HCT116 (cell line): Measurements from ENCODE around the gene ORAI1. TPM values are rescaled to one million over a fixed set of nuclear protein-coding genes. Genes with fewer than 3 reads are reported as not detected.
A peak's percentile ranks its signal among the peaks of the same experiment; 100 is the strongest.

Source experiments
- ATAC-seq: fragments of 200-7000 bp; cut with Tn5 transposase; 2 replicates; pipeline ENCODE4 v1.9.1; 2020; ENCODE audit warnings: mild to moderate bottlenecking, moderate library complexity
- BruUV-seq: library from RNA; stranded (reverse); fragments of 400-500 nt; replicated peaks from 2 replicates; lab custom pipeline; 2021; lab: Mats Ljungman, UMichigan
- CTCF ChIA-PET: fragments of 300-600 bp; sonication (Branson Sonifier 250); formaldehyde crosslinking; loops from one replicate; lab custom pipeline; 2021; ENCODE audit warnings: antibody characterized with exemption; lab: Charles Lee
- POLR2A ChIA-PET: fragments of 300-600, 350-600 bp; sonication (Branson Sonifier 250); formaldehyde crosslinking; loops from one replicate; lab custom pipeline; 2021; ENCODE audit warnings: antibody characterized with exemption; lab: Charles Lee
- RAD21 ChIA-PET, 2 experiments: fragments of 300-600 bp; sonication (Branson Sonifier 250); formaldehyde crosslinking; loops; one replicate each; lab custom pipeline; 2023; ENCODE audit warnings: low total read pairs in 2 of 2; ENCODE audit not compliant: uncharacterized antibody in 2 of 2, unreplicated experiment in 2 of 2, low non-redundant PET in 1 of 2; lab: Charles Lee
- DNase-seq: peaks from one replicate; pipeline ENCODE4 v3.0.0-alpha.2; 2010; ENCODE audit warnings: low read depth, low spot score
- H2AFZ ChIP-seq: fragments of 200-600 bp; shearing (Covaris generic), sonication (generic); 2 replicates; pipeline ENCODE4 v1.6.1; 2017; ENCODE audit warnings: low read depth, mixed run types, mixed read lengths, antibody characterized with exemption, low read length; ENCODE audit not compliant: poor library complexity, severe bottlenecking
- H3K27ac ChIP-seq: 2 replicates; pipeline ENCODE4 v1.5.1; 2012; ENCODE audit warnings: low read depth, low read length
- H3K27me3 ChIP-seq: fragments of 200-600 bp; sonication (generic); 2 replicates; pipeline ENCODE4 v1.6.1; 2016; ENCODE audit warnings: mixed run types, low read length, mixed read lengths; ENCODE audit not compliant: insufficient read depth
- H3K36me3 ChIP-seq, 2 experiments: fragments of 200-500 bp in 1 of 2; fragments of 200-600 bp in 1 of 2; sonication (Bioruptor generic) in 1 of 2; sonication (generic) in 1 of 2; 2 replicates each; pipeline versions ENCODE4 v1.5.1 to v1.6.1; 2014 to 2016; ENCODE audit warnings: low read length in 2 of 2, inconsistent platforms in 1 of 2, mixed read lengths in 1 of 2, mixed run types in 1 of 2; ENCODE audit not compliant: insufficient read depth in 2 of 2, control insufficient read depth in 1 of 2
- H3K4me1 ChIP-seq, 2 experiments: fragments of 200-600 bp in 1 of 2; sonication (generic) in 1 of 2; 2 replicates each; pipeline versions ENCODE4 v1.5.1 to v1.6.1; 2012 to 2017; ENCODE audit warnings: low read length in 2 of 2, inconsistent platforms in 1 of 2, mild to moderate bottlenecking in 1 of 2, mixed read lengths in 1 of 2, mixed run types in 1 of 2, moderate library complexity in 1 of 2; ENCODE audit not compliant: insufficient read depth in 2 of 2, control insufficient read depth in 1 of 2
- H3K4me2 ChIP-seq: fragments of 200-600 bp; sonication (generic); 2 replicates; pipeline ENCODE4 v1.6.1; 2017; ENCODE audit warnings: mixed run types, low read length, mixed read lengths
- H3K4me3 ChIP-seq, 2 experiments: fragments of 200-600 bp in 1 of 2; sonication (generic) in 1 of 2; replicated peaks in 1 of 2; 2 replicates each; pipeline ENCODE4 v1.5.1; 2011 to 2016; ENCODE audit warnings: low read length in 2 of 2, control low read depth in 1 of 2, low read depth in 1 of 2, mild to moderate bottlenecking in 1 of 2, mixed read lengths in 1 of 2, mixed run types in 1 of 2
- H3K79me2 ChIP-seq: fragments of 200-600 bp; sonication (generic); 2 replicates; pipeline ENCODE4 v1.6.1; 2017; ENCODE audit warnings: mild to moderate bottlenecking, mixed run types, low read length, moderate library complexity, mixed read lengths; ENCODE audit not compliant: insufficient read depth
- H3K9ac ChIP-seq: fragments of 200-600 bp; sonication (generic); 2 replicates; pipeline ENCODE4 v1.6.1; 2016; ENCODE audit warnings: low read length, mixed read lengths
- H3K9me2 ChIP-seq: fragments of 200-600 bp; sonication (generic), shearing (Covaris generic); 2 replicates; pipeline ENCODE4 v1.6.1; 2017; ENCODE audit warnings: mixed run types, mild to moderate bottlenecking, moderate library complexity; ENCODE audit not compliant: insufficient read depth
- H3K9me3 ChIP-seq, 2 experiments: fragments of 200-500 bp in 1 of 2; fragments of 200-600 bp in 1 of 2; sonication (Bioruptor generic) in 1 of 2; sonication (generic) in 1 of 2; 2 replicates each; pipeline ENCODE4 v1.6.1; 2014 to 2017; ENCODE audit warnings: low read length in 2 of 2, mixed read lengths in 2 of 2, inconsistent platforms in 1 of 2, low read depth in 1 of 2, mild to moderate bottlenecking in 1 of 2, mixed run types in 1 of 2, moderate library complexity in 1 of 2; ENCODE audit not compliant: control insufficient read depth in 1 of 2, insufficient read depth in 1 of 2
- H4K20me1 ChIP-seq: fragments of 200-600 bp; sonication (generic), shearing (Covaris generic); 2 replicates; pipeline ENCODE4 v1.6.1; 2017; ENCODE audit warnings: mixed run types, mild to moderate bottlenecking, moderate library complexity; ENCODE audit not compliant: insufficient read depth
- CTCF ChIP-seq, 3 experiments: fragments of 200-600 bp in 1 of 3; sonication (generic) in 1 of 3; IDR thresholded peaks in 2 of 3; conservative IDR thresholded peaks in 1 of 3; 2 replicates each; pipeline ENCODE4 v1.5.1; 2012 to 2017; ENCODE audit warnings: low read depth in 2 of 3, low read length in 2 of 3, antibody characterized with exemption in 1 of 3, borderline replicate concordance in 1 of 3, control low read depth in 1 of 3, mild to moderate bottlenecking in 1 of 3, mixed read lengths in 1 of 3, mixed run types in 1 of 3, moderate library complexity in 1 of 3; ENCODE audit not compliant: insufficient read depth in 1 of 3
- POLR2AphosphoS5 ChIP-seq: IDR thresholded peaks from 2 replicates; pipeline ENCODE4 v1.6.1; 2011; ENCODE audit warnings: mild to moderate bottlenecking, low read depth, low read length, moderate library complexity
- RAD21 ChIP-seq: IDR thresholded peaks from 2 replicates; pipeline ENCODE4 v1.6.1; 2012; ENCODE audit warnings: low read depth, mild to moderate bottlenecking
- SRF ChIP-seq: IDR thresholded peaks from 2 replicates; pipeline ENCODE4 v1.6.1; 2012; ENCODE audit warnings: low read depth
- intact Hi-C: fragments of 100-400 bp; cut with micrococcal nuclease; formaldehyde crosslinking; loops from 2 replicates; pipeline ENCODE4 v1.10.0; 2022
- total RNA-seq: library from RNA; stranded (reverse); gene quantifications from one replicate; pipeline ENCODE4 v1.2.1, GENCODE V29; 2021; ENCODE audit not compliant: unreplicated experiment

The ORAI1 gene
- total RNA-seq, 1 experiment from 2014 or later, result 20.2 TPM

DNA sequence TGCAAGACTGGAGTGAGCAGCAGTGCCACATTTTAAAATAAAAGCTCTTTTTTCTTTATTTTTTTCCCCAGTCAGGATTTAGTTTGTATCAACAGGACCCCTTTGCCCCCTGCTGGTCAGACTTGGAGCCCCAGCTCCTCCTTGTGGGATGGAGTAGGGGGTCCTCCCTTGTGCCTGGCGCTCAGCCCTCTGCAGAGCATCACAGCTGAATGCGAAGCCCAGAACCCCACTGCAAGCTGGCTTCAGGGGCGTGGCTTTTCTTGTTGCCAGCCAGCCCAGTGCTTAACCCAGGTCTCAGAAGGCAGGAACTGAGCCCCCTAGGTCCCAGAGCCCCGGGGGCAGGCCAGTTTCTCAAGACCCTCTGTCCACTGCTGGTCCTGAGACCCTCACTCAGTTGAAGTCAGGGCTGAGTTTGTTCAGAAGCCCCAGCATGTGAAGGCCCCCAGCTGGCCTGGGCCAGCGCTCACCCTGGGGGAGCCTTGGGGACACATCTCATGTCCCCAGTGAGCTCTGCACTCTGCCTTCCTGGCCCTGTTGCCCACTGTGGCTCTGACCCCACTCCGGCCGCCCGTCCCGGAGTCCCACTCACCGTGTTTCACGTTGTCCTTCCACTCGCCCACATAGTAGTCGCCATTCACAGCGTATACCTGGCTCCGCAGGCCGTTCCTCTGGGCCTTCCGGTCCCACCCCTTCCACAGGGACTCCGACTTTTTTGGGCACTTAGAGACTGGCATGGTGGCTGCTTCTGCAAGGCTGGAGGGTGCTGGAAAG is 42.6 kb downstream of the ORAI1 start:
- intact Hi-C loops, result loop anchor here (1.0 kb wide), 1 partner anchor 117 kb away; no protein-coding TSS in a partner anchor
- no peak for ATAC-seq
- H2AFZ ChIP-seq, result no peak overlapping the region
- H3K79me2 ChIP-seq, result no peaks in the 10 kb centered on the region
- no peaks in the 10 kb centered on the region for H3K9me3 ChIP-seq
- H3K9me2 ChIP-seq, result no peaks in the 10 kb centered on the region
- no peaks in the 10 kb centered on the region for H3K36me3 ChIP-seq
- RAD21 ChIA-PET, result interaction anchor here (0.6 to 1.8 kb wide), 3 partner anchors 26 to 116 kb away, joined by 4 to 24 read pairs (median 11); no protein-coding TSS in a partner anchor
- BruUV-seq, result no TSS peak
- H3K4me3 ChIP-seq, result no peak overlapping the region
- H3K27ac ChIP-seq, result no peak overlapping the region
- peaks cover 18 to 32% of the 10 kb centered on the region in 2 experiments for H3K4me1 ChIP-seq
- no peak overlapping the region for H3K9ac ChIP-seq
- no peak for TF ChIP-seq POLR2AphosphoS5
- no peak for TF ChIP-seq SRF
- TF ChIP-seq RAD21, result peak; percentile 61
- TF ChIP-seq CTCF (IDR thresholded peaks at IDR 0.05 in 2 of 3, conservative IDR thresholded peaks at IDR 0.05 in 1 of 3; ENCODE audit: borderline replicate concordance in 1 of 3, insufficient read depth in 1 of 3, low read depth in 2 of 3, low read length in 2 of 3), result peak; percentile 54 to 71 (median 66); a peak in 5 of 6 replicates
- no peaks in the 10 kb centered on the region for H4K20me1 ChIP-seq
- DNase-seq, result no peak
- H3K27me3 ChIP-seq, result no peaks in the 10 kb centered on the region
- POLR2A ChIA-PET, result interaction anchor here (0.7 to 1.8 kb wide), 2 partner anchors 100 to 116 kb away, joined by 3 to 9 read pairs; no protein-coding TSS in a partner anchor
- no peak overlapping the region for H3K4me2 ChIP-seq
- CTCF ChIA-PET, result interaction anchor here (0.6 to 4.9 kb wide), 7 partner anchors 17 to 175 kb away, joined by 3 to 84 read pairs (median 5); no protein-coding TSS in a partner anchor
